ENCODE measurements around the gene FOXO1.

FOXO1 gene

GRCh38 chr13:40635315-40635995, 31.0 kb downstream of the FOXO1 start:
- no peak for DNase-seq

DNA sequence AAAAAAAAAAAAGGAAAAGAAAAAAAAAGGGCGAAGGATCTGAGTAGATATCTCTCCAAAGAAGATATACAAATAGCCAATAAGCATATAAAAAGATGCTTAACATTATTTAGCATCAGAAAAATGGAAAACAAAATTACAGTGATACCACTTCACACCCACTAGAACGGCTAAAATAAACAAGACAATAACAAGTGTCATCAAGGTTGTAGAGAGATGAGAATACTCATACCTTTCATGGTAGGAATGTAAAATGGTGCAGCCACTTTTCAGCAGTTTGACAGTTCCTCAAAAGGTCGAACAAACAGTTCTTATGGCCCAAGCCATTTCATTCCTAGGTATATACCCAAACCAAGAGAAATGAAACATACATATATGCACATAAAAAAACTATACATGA, 33.5 kb downstream of the FOXO1 start:
- no peak for DNase-seq

DNA sequence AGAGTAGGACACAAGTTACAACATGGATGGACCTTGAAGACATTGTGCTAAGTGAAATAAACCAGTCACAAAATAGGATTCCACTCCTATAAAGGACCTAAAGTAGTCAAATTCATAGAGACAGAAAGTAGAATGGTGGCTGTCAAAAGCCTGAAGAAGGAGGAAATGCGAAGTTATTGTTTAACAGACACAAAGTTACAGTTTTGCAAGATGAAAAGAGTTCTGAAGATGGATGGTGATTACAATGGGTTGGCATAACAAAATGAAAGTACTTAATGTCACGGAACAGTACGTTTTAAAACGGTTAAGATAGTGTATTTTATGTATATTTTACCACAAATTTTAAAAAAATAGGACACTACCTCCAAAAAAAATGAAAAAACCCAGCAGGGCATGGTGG, 34.8 kb downstream of the FOXO1 start:
- DNase-seq, result no peak

GRCh38 chr13:40629678-40630384, 36.6 kb downstream of the FOXO1 start:
- no peak for DNase-seq

- no peak for DNase-seq
These were observed 39.5 kb downstream of the FOXO1 start for GRCh38 chr13:40626977-40627376.

DNA sequence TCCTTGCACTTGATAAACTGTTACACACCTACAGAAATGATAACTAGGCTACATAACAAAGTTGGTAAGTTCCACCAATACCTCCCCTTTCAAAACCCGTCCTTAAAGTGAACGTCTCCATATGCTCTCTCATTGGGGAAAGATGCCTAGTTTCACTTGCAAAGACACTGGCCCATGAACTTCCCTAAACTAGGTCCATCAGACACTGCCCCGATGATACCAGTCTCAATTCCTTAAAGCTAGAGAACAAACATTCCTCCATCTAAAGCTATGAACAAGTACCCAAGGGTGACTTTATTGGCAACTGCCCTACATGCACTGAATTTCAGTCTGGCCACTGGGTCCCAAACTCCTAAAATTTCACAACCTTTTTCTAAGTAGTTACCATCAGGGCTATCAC, 39.9 kb downstream of the FOXO1 start:
- no peak for DNase-seq

- no peak for DNase-seq
These were observed 41.5 kb downstream of the FOXO1 start for GRCh38 chr13:40624986-40625385.

DNA sequence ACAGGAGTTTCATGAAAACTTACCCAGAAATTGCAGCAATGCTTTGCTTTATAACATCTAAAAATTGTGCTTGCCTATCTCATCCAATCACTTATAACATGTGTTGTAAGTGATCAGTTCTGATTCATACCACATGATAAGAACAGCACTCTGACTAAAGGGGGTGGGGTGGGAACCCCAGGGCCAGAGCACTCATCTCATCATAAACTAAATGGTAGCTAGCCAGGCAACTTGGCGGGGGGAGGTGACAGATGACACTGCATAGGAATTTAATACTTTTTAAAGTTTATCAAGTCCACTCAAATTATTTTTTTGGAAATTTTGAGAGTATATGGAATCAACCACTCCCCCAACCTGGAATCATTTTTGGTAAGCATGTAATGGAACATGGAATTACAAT, 42.1 kb downstream of the FOXO1 start:
- DNase-seq, result no peak

- DNase-seq, result no peak
These were observed 43.7 kb downstream of the FOXO1 start for GRCh38 chr13:40622761-40623160.

- DNase-seq, result no peak
These were observed 44.2 kb downstream of the FOXO1 start for GRCh38 chr13:40622246-40622645.

DNA sequence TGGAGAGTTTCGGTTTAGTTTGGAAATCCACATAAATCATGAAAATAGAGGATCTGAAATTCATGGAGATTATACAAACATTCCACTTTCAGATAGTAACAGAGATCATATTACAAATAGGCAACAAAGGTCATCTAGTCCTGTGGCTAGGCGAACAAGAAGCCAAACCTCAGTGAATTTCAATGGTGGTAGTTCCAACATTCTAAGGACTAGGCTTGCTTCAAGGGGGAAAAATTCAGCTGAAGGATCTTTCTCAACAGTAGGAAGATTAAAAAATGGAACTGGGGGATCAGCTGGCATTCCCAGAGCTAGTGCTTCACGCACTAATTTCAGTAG, 47.0 kb downstream of the FOXO1 start:
- no peak for DNase-seq

DNA sequence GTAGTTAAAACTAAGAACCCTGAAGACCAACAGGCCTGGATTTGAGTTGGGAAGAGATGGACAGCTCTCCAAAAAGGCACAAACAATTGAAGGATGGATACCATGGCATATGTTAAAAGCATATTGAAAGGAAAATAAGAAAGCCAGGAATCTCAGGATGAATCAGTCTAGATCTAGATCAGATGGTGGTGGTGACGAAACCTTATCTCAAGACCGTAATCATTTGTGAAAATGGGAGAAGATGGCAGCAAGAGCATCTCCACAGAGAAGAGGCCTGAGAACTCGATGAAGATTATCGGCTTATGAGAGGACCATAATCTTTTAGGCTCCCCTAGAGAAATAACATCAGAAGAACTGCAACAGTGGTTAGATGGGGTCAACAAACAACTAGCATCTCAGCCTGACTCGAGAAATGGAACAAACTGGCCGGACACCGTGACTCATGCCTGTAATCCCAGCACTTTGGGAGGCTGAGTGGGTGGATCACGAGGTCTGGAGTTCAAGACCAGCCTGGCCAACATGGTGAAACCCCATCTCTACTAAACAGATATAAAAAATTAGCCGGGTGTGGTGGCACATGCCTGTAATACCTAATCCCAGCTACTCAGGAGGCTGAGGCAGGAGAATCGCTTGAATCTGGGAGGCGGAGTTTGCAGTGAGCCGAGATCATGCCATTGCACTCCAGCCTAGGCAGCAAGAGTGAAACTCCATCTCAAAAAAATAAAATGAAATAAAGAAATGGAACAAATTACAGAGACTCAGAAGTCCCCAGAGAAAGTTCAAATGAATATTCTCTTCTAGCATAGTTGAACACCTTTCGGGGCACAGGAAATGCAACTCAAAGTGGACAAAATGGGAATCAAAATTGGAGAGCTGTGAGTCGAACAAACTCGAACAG, 47.6 kb downstream of the FOXO1 start:
- no peak for DNase-seq

GRCh38 chr13:40617801-40618356, 48.6 kb downstream of the FOXO1 start:
- no peak for DNase-seq

DNA sequence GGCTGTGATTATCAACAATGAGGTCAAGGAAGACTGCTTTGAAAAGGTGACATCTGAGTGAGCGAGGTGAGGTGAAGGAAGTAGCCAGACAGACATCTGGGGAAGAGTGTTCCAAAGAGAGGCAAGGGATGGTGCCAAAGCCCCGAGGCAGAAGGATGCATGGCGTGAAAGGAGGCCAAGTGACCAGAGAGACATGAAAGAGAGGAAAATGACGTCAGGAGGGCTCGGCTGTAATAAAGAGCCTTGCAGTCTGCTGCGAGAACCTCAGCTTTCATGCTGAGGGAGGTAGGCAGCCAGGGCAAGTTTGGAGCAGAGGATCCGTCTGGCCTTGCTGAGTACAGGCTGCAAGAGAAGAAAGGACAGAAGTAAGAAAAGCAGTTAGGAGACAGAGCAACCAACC, 50.8 kb downstream of the FOXO1 start:
- no peak for DNase-seq

GRCh38 chr13:40613914-40614313, 52.5 kb downstream of the FOXO1 start:
- DNase-seq, result no peak

GRCh38 chr13:40613192-40613818, 53.1 kb downstream of the FOXO1 start:
- DNase-seq, result no peak

DNA sequence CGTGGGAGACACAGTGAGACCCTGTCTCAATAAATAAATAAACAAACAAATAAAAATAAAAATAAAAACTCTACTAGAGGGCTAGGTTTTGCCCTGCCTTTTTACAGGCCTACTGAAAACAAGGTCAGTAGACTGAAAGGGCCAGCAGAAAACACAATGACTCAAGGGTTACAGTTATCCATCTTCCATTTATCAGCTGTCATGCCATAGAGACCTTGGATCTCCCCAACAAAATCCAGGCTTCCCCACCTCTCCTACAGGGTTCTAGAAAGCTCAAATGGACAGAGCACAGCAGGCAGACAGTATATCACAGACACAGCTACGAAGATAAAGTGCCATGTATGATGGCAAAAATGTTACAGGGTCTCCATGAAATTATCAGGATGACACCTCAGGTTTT, 54.4 kb downstream of the FOXO1 start:
- no peak for DNase-seq

GRCh38 chr13:40611635-40612034, 54.8 kb downstream of the FOXO1 start:
- DNase-seq, result no peak

DNA sequence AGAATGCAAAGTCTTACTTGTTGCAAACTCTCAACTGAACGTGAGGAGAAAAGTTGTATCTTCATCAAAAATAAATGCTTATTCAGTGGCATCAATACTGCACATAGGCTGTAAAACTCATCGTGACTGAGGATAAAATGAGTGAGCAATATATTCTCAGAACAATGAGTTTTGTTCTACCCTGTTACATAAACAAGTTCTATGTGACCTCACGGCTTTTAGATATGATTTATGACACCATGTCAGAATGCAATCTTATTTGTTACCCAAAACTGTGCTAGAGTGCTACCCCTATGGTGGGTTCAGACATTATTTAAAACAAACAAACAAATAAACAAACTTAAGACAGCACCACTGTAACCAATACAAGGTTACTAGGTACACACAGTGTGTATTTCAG, 55.4 kb downstream of the FOXO1 start:
- no peak for DNase-seq

GRCh38 chr13:40609972-40610726, 56.3 kb downstream of the FOXO1 start:
- DNase-seq, result no peak

DNA sequence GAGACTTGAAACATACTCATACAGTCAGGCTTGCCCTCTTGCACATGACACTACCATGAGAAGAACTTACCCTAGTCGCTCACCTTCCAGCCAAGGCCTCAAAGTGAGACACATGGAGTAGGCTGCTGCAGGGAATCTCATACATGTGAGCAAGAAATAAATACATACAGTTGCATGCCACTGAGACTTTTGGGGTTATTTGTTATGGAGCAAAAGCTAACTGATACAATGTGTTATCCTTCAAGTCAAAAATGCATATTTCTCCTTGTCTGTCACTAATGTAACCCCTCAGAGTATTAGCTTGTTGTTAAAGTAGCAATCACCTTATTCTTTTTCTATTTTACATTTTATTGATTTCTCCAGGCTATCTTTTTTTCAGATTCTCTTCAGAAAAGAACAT, 58.1 kb downstream of the FOXO1 start:
- DNase-seq, result no peak

DNA sequence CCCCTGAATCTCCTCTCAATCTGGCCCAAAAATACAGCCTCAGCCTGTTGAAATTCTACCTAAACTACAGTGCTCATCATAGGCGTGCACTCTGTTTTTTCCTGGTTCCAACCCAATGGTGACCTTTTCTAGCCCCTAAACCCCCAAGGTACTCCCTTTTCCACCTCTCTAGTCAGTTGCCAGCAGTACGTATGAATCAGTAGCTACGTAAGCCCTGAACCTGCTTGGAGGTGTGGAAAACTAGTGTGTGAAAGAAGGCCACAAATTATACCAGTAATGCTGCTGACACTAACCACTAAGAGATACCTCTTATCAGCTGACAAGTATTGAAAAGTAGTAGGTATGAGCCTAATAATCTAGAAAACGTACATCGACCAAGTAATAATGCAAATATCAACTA, 60.9 kb downstream of the FOXO1 start:
- DNase-seq, result no peak
